AG09309 (cell line): ENCODE data around the gene ADAM8.

ENCODE experiments used
- DNase-seq: peaks from one replicate; pipeline ENCODE4 v3.0.0-alpha.2; 2010; ENCODE audit warnings: low read depth
- H3K4me3 ChIP-seq: 2 replicates; pipeline ENCODE4 v1.5.1; 2011; ENCODE audit warnings: mild to moderate bottlenecking, low read depth, low read length, moderate library complexity; ENCODE audit not compliant: control insufficient read depth
- CTCF ChIP-seq: IDR thresholded peaks from 2 replicates; pipeline ENCODE4 v1.5.1; 2011; ENCODE audit warnings: mild to moderate bottlenecking, low read depth, low read length, inconsistent platforms; ENCODE audit not compliant: insufficient read depth, control insufficient read depth; ENCODE audit errors: missing control alignments

Gene ADAM8

DNA sequence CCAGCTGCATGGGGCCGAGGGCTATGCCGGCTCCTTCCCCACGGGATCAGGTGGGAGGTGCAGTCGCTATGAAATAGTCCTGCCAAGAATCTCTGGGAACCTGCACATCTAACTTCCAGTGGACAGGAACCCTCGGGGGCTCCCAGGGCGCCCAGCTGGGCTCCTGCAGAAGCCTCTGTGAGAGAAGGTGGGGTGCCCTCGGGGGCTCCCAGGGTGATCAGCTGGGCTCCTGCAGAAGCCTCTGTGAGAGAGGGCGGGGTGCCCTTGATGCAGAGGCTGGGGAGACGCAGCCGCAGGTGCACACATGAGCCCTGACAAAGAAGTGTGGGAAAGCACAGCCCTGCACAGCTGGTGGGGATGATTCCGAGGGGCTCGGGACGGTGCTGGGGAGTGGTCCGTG lies 33.1 kb downstream of the ADAM8 start:
- no peak for TF ChIP-seq CTCF
- DNase-seq, result no peak

DNA sequence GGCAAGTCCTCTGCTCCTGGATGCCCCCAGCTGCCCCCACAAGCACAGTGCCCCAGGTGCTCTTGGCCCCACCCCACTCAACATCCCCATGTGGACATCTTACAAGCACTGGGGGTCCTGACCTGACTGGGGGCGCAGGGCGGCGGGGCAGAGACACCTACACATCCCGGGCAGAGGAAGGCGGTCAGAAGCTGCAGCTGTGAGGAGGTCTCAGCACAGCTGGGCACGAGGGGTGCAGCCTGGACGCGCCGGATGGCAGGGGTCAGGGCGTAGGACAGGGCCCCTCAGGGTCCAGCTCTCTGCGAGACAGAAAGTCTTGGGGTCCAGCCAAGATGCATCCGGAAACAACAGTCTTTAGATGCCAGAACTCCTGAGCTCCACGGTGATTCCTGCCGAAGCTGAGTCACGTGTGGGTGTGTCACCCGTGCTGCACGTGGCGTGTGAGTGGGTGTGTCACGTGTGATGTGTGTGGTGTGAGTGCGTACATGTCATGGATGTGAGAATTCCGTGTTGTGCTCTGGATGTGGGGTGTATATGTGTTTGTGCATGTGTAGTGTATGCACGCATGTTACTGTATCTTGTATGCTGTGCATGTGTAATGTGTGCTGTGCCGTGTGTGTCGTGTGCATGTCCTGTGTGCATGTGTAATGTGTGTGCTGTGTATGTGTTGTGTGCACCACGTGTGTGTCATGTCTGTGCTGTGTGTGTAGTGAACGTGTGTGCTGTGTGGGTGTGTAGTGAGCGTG lies 33.9 kb downstream of the ADAM8 start:
- no peak for DNase-seq
- TF ChIP-seq CTCF, result no peak
- no peak overlapping the region for H3K4me3 ChIP-seq

More for the DNA sequence above, 33.1 kb downstream of the ADAM8 start:
- no peak overlapping the region for H3K4me3 ChIP-seq

DNA sequence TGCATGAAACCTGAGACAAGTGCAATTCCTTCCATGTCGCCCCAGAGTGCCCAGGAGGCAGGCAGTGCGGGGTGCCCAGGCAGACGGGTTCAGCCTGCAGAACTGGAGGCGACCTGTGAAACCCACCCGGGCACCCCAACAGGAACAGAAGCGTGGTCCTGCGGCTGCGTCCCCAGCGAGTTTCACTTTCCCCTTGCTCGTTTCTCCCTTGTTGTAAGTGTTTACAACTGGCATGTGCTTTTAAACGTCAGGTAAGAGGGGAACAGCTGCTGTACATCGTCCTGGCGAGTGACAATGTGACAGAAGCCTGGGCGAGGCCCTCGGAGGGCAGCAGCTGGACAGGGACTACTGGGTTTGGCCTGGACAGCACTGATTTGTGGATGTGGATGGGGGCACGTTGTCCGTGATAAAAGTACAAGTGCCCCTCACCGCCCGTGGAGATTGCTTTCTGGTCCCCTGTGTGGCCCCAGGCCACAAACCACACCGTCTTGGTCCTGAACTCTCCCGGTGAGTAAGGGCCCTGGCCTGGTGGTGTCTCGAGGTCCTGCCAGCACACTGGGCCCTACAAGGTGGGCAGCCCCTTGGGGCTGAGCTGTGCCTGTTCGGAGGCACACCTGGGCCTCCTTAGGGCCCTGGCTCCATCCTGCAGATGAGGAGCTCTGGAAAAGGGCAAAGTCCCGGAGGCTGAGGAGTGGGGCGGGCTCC lies 35.0 kb downstream of the ADAM8 start:
- H3K4me3 ChIP-seq, result no peak overlapping the region
- TF ChIP-seq CTCF, result no peak
- DNase-seq, result no peak

GRCh38 chr10:133239990-133240389 lies 36.7 kb downstream of the ADAM8 start:
- H3K4me3 ChIP-seq, result no peak overlapping the region
- DNase-seq, result no peak
- TF ChIP-seq CTCF, result no peak

GRCh38 chr10:133238466-133238804 lies 38.2 kb downstream of the ADAM8 start:
- DNase-seq, result no peak
- no peak overlapping the region for H3K4me3 ChIP-seq
- TF ChIP-seq CTCF, result no peak

- no peak for DNase-seq
- TF ChIP-seq CTCF, result no peak
- no peak within 1 kb of the TSS for H3K4me3 ChIP-seq
Measured at GRCh38 chr10:133237588-133238465, 38.8 kb downstream of the ADAM8 start, which contains the start of gene VENTX. Gene VENTX (plus strand): TSS chr10:133237855. CDS start chr10:133237915, 60 bp downstream.
